SK-N-MC (cell line): ENCODE results near the gene ADAMTS9.

ENCODE experiments used
- DNase-seq: peaks from one replicate; pipeline ENCODE4 v3.0.0-alpha.2; 2011; ENCODE audit warnings: low read depth, low spot score
- H3K27ac ChIP-seq: fragments of 200-600 bp; sonication (generic); 2 replicates; pipeline ENCODE4 v1.5.1; 2016; ENCODE audit warnings: mixed run types
- H3K36me3 ChIP-seq: fragments of 200-600 bp; sonication (generic); 2 replicates; pipeline ENCODE4 v1.6.1; 2017; ENCODE audit warnings: antibody characterized with exemption, low read length, mixed read lengths; ENCODE audit not compliant: insufficient read depth
- H3K4me3 ChIP-seq: fragments of 200-600 bp; sonication (generic); 2 replicates; pipeline ENCODE4 v1.5.1; 2016
- H3K9ac ChIP-seq: fragments of 200-600 bp; sonication (generic); 2 replicates; pipeline ENCODE4 v1.8.0; 2017; ENCODE audit warnings: mixed run types, mixed read lengths; ENCODE audit not compliant: insufficient read length
- H3K9me3 ChIP-seq: fragments of 200-600 bp; sonication (generic); 2 replicates; pipeline ENCODE4 v1.6.1; 2017; ENCODE audit warnings: low read depth, mild to moderate bottlenecking, antibody characterized with exemption, low read length, moderate library complexity, mixed read lengths
- EZH2 ChIP-seq: fragments of 200-600 bp; sonication (generic); IDR thresholded peaks from one replicate; pipeline ENCODE4 v1.6.1; 2017; ENCODE audit warnings: antibody characterized with exemption
- FOXP2 ChIP-seq: optimal IDR thresholded peaks from 2 replicates; pipeline ENCODE3; 2011; ENCODE audit warnings: mild to moderate bottlenecking, moderate library complexity; ENCODE audit not compliant: insufficient read depth; ENCODE audit errors: extremely low read length, control extremely low read depth
- POLR2AphosphoS5 ChIP-seq: IDR thresholded peaks from 2 replicates; pipeline ENCODE4 v1.6.1; 2012; ENCODE audit warnings: mild to moderate bottlenecking, low read depth, low read length, borderline replicate concordance

ADAMTS9 gene

GRCh38 chr3:64484289-64484992 is 203.4 kb downstream of the ADAMTS9 start:
- H3K4me3 ChIP-seq: no peak overlapping the region
- H3K9ac ChIP-seq: no peak overlapping the region
- H3K9me3 ChIP-seq: no peaks in the 10 kb centered on the region
- no peak overlapping the region for H3K27ac ChIP-seq
- H3K36me3 ChIP-seq: no peaks in the 10 kb centered on the region
- TF ChIP-seq POLR2AphosphoS5 (no peak), FOXP2 (no peak), EZH2 (no peak)
- no peak for DNase-seq

DNA sequence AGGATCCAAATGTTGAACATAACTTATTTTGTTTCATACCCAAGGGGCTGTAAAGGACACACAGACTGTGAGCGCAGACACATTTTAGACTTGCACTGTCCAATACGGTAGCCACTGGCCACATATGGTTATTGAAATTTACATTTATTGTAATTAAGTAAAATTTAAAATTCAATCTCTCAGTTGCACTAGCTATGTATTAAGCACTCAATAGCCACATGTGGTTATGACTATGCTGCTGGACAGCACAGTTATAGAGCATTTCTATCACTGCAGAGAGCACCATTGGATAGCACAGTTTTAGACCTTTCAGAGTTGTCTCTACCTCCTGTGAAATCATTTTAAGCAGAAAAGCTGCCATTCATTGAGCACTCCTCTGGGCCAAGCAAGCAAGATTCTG is 204.3 kb downstream of the ADAMTS9 start:
- no peak overlapping the region for H3K27ac ChIP-seq
- no peaks in the 10 kb centered on the region for H3K9me3 ChIP-seq
- no peak overlapping the region for H3K4me3 ChIP-seq
- H3K36me3 ChIP-seq: no peaks in the 10 kb centered on the region
- no peak for DNase-seq
- no peak for TF ChIP-seq POLR2AphosphoS5
- TF ChIP-seq EZH2: no peak
- no peak for TF ChIP-seq FOXP2
- H3K9ac ChIP-seq: no peak overlapping the region

GRCh38 chr3:64475037-64475436 is 212.8 kb downstream of the ADAMTS9 start:
- no peak overlapping the region for H3K9ac ChIP-seq
- no peak for DNase-seq
- no peak overlapping the region for H3K27ac ChIP-seq
- TF ChIP-seq POLR2AphosphoS5 (no peak), FOXP2 (no peak), EZH2 (no peak)
- no peaks in the 10 kb centered on the region for H3K36me3 ChIP-seq
- H3K9me3 ChIP-seq: no peaks in the 10 kb centered on the region
- no peak overlapping the region for H3K4me3 ChIP-seq

DNA sequence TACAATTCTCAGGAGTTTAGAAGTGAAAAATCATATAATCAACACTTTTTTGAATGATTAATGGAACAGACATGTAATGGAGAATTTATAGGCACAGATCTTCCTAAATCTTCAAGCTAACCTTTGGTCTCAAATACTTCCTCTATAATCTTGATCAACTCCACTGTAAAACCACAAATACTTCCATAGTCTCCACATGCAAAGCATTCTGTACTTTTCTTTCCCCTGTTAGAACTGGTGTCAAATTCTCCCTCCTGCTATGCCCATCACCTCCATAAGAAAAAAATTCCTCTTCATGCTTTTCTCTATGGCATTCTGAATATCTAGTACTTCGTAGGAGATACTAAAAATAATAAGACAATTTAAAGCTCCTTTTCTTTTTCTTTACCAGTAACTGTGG is 214.3 kb downstream of the ADAMTS9 start:
- Histone ChIP-seq H3K9me3 (no peaks in the 10 kb centered on the region), H3K36me3 (no peaks in the 10 kb centered on the region), H3K27ac (no peak overlapping the region), H3K4me3 (no peak overlapping the region), H3K9ac (no peak overlapping the region)
- no peak for DNase-seq
- TF ChIP-seq FOXP2 (no peak), POLR2AphosphoS5 (no peak), EZH2 (no peak)

- H3K4me3 ChIP-seq: no peak overlapping the region
- no peak for DNase-seq
- no peak overlapping the region for H3K9ac ChIP-seq
- TF ChIP-seq POLR2AphosphoS5: no peak
- no peak for TF ChIP-seq EZH2
- TF ChIP-seq FOXP2: no peak
- H3K27ac ChIP-seq: no peak overlapping the region
- no peaks in the 10 kb centered on the region for H3K36me3 ChIP-seq
- H3K9me3 ChIP-seq: no peaks in the 10 kb centered on the region
Measured at GRCh38 chr3:64470436-64470835, 217.4 kb downstream of the ADAMTS9 start.

- TF ChIP-seq EZH2 (no peak), FOXP2 (no peak)
- Histone ChIP-seq H3K9ac (no peak overlapping the region), H3K36me3 (no peaks in the 10 kb centered on the region), H3K4me3 (no peak overlapping the region), H3K27ac (no peak overlapping the region), H3K9me3 (no peaks in the 10 kb centered on the region)
- no peak for DNase-seq
Measured at GRCh38 chr3:64467255-64467944, 220.4 kb downstream of the ADAMTS9 start.
